Measurements from ENCODE around the gene SBF1.

The SBF1 gene

DNA sequence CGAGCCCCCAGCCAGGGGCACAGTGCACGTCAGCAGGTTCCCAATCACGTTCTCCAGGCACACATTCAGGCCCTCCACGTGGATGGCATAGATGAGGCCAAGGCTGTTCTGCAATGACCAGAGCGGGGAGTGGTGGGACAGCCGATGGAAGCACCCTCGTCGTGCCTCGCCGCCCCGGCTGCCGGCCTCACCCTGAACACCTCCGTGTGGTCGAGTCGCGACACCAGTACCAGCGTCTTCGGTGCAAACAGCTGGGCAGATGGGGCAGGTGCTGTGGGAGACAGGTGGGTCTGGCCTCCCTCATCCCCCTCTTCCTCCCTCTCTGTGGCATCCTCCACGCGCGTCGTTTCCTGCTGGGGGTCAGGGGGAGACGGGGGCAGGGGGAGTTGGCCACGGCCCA lies 7.5 kb downstream of the SBF1 start:
- no peak for DNase-seq

DNA sequence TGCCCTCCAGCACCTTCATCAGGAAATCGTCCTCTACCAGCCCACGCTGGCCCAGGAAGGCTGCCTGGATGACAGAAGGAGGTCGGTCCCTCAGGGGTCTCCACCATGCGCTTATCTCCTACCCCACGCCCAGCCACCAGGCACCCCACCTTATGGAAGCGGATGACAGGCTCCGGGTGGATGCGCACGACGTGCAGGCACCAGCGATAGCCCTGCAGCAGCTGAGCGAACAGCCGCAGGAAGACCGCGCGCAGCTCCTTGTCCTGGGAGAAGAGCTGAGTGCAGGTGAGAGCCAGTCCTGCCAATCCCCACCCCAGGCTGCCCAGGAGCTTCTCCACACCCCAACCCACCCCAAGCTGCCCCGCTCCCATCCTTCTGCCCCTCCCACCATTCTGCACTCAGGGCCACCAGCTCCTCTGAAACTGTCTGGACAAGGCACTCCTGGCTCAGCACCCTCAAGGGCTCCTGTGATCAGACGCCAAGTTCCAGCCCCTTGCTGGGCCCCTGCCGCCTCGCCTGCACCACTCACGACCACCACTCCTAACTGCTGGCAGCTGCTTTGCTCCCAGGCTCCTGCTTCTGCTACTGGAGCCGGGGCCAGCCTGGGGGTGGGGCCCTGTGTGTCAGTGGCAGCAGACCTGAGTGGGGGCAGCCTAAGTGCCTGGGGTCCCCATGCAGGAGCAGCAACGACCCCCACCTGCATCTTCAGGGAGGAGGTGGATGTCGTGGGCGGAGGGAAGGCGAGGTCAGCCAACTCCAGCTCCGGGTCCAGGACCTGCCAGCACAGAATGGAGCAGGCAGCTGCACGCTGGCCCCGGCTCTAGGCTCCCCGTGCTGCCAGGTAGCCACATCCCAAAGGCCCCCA lies 9.5 kb downstream of the SBF1 start:
- DNase-seq = no peak

DNA sequence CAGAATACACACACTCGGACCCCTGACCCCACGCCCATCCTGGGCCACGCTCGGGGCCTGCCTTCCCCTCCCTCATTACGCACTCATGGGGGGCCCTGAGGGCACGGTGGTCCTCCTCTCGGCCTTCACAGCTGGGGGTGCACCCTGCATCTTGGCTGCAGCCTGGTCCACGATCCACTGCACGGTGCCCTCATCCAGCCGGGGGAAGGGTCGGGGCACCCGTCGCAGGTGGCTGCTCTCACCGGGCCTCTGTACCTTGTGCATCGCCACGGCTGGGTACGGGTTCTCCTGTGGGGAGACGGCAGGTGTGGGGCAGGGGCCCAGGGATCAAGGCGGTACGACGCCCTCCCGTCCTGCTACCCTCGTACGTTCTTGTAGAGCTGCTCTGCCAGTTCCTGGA lies 10.4 kb downstream of the SBF1 start:
- DNase-seq = no peak

- DNase-seq = no peak
Measured at GRCh38 chr22:50463188-50463900, 11.5 kb downstream of the SBF1 start.

- no peak for DNase-seq
Measured at GRCh38 chr22:50461979-50462540, 12.8 kb downstream of the SBF1 start.

GRCh38 chr22:50461536-50461935 lies 13.3 kb downstream of the SBF1 start:
- DNase-seq = no peak

- no peak for DNase-seq
Measured at GRCh38 chr22:50460938-50461337, 13.9 kb downstream of the SBF1 start.

GRCh38 chr22:50459496-50460140 lies 15.2 kb downstream of the SBF1 start:
- DNase-seq = no peak

GRCh38 chr22:50459016-50459415 lies 15.8 kb downstream of the SBF1 start:
- DNase-seq = no peak

DNA sequence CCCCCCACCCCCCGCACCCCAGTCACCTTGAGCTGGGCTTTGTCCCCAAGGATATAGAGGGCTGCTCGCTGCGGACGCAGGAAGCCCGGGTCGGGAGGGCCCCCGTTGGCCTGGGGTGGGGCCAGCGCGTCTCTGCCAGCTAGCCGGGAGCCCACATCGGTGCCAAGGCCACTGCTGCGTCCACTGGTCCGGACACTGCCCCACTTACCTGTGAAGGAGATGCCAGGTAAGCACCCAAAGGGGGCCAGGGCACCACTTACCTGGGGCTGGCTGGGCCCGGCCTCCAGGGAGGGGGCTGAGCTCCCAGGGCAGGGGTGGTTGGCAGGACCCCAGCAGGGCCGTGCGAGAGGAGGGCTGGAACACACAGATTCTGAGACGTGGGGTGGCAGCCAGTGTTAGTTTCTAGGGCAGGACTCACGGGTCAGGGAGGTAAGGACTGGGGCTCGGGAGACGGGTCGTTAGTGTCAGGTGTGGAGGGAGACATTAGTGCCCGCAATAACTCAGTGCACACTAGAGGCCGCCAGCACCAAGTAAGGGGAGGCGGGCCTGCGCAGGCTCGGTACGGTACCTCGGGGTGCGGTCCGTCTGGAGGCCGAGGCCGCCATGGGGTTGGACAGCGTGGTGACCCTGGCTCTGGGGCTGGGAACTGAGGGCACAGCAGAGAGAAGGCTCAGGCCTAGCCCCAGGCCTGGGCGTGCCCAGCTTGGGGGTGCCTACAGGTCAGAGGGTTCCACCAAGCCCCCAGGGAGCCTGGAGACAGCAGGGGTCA lies 18.2 kb downstream of the SBF1 start:
- no peak for DNase-seq

DNA sequence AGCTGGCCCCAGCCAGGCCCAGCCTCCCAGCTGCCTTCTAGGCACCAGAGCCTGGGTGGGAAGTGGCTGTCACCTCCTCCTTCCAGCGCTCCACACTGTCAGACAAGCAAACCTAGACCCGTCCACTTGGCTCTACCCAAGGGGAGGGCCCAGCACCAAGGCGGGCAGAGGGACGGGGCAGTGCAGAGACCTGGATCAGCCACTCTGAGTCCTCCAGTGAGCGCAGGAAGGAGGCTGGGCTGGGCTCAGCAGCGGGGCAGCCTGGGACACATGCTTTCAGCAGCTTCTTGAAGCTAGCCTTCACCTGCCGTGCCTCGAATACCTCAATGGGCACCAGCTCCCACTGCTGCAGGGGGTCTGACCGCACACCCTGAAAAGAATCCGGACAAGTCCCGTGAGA lies 18.8 kb downstream of the SBF1 start:
- no peak for DNase-seq

GRCh38 chr22:50455201-50455600 lies 19.6 kb downstream of the SBF1 start:
- no peak for DNase-seq

- DNase-seq = no peak
Measured at GRCh38 chr22:50454556-50455075, 20.2 kb downstream of the SBF1 start.

GRCh38 chr22:50452649-50453048 lies 22.2 kb downstream of the SBF1 start:
- DNase-seq = no peak

DNA sequence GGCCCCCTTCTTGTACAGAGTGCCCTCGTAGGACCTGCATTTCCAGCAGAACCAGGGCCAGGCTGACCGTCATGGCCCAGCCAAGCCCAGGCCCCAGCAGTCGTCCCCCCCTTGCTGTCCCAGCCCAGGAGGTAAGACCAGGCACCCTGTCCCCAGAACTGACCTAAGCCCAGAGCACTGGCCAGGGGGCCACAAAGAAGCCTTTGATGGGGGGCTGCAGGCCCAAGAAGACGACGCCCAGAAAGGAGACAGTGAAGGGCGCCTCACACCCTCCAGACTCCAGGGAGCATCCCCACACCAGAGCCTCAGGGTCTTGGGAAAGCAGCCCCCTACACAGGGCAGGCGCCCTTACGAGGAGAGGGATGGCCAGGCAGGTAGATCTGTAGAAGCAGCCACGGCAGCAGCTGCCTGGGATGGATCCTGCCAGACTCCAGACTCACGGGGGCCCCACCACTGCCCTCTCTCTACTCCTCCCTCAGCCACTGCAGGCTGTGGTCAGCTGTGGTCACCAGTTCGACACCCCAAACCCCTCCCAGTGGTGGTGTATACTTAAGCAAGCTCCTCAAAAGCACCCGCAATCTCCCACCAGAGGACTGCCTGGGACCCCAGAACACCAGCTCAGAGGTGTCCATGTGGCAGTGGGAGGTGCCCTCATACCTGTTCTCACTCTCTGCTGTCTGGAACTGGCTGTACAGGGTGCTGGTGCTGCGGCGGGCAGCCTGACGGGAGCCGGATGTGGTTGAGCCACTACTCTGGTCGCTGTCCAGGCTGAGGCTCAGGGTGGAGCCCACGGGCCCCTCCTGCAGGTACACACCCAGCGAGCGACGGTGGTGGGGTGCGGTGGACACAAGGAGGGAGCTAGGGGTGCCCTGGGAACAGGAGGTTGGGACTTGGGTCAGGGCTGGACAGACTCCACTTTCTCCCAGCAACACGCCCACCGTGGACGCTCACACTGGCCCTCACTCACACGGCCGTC lies 27.0 kb downstream of the SBF1 start:
- no peak for DNase-seq

DNA sequence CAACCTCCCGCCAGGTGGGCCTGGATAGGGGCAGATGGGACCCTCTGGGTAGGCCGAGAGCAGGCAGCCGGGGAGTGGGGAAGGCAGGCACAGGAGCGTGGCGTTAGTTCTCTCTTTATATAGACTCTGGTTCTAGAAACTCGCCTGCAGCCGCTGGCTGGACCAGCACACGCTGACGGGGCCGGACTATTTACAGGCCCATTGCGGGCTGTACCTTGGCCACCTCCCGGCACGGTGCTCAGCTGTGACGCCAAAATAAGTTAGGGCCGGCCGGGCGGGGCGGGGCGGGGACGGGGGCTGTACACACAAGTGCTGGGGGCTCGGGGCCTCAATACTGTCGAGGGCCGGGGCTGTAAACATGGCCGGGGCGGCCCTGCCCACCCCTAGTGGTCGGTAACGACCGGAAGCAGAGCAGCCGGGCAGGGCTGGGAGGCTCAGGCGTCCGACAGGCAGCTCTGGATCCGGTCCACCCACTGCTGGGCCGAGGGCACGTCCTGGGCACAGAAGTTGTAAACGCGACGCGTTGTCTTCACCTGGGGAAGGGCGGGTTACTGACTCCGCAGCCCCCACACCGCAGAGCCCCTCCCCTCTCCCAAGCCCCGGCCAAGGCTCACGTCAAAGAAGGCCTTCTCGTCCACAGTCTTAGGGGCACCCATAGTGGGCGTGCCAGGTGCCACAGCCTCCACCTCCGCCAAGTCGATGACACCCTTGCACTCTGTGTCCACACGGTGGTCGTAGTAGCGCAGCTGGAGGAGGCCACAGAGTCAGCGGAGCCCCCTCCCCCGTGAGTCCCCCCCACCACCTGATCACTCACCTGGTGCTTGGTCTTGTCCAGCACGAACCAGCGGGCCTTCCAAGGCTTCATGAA lies 27.9 kb downstream of the SBF1 start:
- no peak for DNase-seq

DNA sequence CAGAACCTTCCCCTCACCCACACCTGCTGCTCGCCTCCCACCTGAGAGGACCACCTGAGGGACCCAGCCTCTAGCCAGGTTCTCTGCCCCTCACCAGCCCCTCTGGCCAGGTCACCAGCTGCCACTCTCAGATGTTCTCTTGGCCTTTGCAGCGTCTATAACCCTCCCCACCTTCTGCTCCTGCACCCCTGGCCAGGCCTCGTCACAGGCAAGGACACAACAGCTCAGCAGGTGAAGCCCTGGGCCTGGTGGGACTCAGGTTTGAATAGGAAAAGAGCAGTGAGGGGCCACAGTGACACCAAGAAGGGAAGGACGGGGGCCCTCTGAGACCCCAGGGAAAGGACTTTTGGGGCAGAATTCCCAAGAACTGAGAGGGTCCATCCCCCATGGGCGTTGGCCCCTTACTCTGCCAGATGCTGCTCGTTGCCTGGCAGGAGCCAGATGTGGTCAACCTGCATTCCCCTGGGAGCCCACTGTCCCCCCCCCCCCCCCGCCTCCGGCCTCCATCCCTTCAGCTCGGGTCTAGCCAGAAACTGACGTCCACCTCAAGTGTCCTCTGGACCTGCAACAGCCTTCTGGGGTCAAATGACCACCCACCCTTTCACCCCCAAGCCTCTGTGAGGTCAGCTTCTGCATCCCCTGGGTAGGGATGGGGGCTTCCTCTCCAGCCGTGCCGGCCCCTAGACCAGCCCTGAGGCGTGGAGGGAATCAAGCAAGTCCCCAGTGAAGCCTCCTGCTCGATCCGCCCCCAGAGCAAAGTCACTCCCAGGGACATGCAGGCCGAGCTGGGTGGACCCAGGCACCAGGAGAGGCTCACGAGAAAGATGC lies 28.7 kb downstream of the SBF1 start:
- no peak for DNase-seq

GRCh38 chr22:50445071-50445879 lies 29.6 kb downstream of the SBF1 start:
- no peak for DNase-seq

All from NCI-H2029 treated with DMSO at 0.1 percent for 48 hours (cell line).